H4 (cell line): ENCODE results near the gene PMS2. TPM values are rescaled to one million over a fixed set of nuclear protein-coding genes. Genes with fewer than 3 reads are reported as not detected.
A peak's percentile ranks its signal among the peaks of the same experiment; 100 is the strongest.
"Not testable (repeated sequence)": the region's sequence is repeated elsewhere in the genome, so short reads cannot be mapped to it uniquely, and the experiment has no call there.

Source experiments
- DNase-seq: peaks from one replicate; pipeline ENCODE4 v3.0.0-alpha.2; 2015; ENCODE audit warnings: low spot score
- total RNA-seq: library from RNA; depleted of rRNA; stranded (reverse); fragments of >200 nt; shearing (Covaris generic); gene quantifications from 2 replicates; pipeline ENCODE4 v1.2.3, GENCODE V29; 2014

Gene PMS2
- total RNA-seq, 1 experiment from 2014 or later, result 36.3 TPM

DNA sequence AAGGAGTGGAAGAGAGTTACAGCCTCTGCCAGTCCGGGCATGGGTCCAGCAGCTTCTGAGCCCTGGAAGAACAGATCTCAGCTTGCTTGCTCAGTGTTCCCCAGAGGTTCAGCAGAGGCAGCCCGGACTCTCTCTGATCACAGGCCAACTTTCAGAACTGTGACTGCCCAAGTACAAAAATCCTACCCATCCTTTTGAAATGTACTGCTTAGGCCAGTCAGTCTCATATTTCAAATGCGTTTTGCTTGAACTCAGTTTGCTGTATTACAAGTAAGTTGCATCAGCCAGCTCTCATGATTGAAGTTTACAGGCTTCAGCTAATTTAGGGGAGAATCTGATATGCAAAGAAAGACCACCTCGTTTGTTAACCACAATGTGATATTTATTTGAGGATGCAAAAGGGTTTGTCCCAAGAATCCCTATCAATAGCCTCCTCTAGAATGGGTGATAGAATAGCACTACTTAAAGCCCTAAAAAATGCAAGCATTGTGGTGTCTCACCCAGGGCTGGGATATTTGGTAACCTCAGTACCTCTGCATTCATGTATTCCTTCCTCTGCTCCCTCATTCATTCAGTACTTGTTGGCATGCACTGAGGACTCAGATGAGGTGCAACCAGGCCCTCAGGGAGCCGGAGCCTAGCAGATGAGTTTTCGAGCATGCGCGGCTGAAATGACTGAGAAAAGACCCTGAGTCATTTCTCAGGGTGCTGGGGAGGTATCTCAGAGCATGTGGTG lies 7.2 kb upstream of the PMS2 start:
- peak; percentile 89 for DNase-seq

DNA sequence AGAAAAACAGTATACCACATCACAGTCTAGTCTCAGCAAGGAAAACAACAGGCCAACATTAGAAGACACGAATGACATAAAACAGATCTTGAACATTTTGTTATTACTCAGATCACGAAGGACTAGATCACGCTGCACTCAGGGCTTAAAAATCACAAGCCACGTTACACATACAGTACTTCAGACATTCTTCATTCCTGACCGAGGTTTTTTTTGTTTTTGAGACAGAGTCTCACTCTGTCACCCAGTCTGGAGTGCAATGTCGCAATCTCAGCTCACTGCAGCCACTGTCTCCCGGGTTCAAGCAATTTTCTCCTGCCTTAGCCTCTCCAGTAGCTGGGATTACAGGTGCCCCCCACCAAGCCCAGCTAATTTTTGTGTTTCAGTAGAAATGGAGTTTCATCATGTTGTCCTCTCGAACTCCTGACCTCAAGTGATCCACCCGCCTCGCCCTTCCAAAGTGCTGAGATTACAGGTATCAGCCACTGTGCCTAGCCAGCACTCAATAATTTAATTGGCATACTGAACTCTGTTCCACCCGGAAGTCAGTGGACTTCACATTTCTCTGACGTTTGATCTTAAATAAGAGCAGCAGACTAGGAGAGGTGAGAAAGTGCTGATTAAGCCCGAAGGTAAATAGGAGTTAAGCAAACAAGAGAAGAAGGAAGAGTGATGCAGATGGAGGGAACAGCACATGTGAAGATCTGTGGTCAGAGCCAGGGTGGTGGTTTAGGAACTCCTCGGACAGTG lies 3.7 kb upstream of the PMS2 start:
- no peak for DNase-seq

DNA sequence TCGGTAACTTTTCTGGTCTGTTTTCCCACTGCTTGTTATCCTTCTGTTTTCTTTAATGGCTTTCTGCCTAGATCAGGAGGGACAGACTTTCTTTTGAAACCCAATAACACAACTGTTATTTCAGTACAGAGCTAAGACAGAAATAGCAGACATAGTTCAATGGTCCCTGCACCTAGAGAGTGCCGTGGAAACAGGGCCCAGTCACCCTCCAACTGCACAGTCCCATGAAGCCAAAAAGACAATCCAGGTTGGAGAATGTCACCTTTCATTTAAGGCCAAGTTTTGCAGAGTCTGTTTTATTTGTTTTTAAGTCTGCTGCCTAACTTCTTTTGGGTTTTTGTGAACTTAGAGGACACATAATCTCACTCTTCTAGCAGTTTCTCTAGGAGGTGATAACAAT lies 2.7 kb upstream of the PMS2 start:
- DNase-seq, result no peak

DNA sequence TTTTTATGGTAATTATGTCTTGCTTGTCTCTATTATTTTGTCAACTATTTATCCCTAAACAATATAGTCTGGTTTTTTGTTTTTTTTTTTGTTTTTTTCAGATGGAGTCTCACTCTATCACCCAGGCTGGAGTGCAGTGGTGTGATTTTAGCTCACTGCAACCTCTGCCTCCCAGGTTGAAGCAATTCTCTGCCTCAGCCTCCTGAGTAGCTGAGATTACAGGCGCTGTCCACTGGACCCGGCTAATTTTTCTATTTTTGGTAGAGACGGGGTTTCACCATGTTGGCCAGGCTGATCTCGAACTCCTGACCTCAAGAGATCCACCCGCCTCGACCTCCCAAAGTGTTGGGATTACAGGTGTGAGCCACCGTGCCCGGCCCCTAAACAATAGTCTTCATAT lies 1.5 kb upstream of the PMS2 start:
- not testable (repeated sequence) for DNase-seq

DNA sequence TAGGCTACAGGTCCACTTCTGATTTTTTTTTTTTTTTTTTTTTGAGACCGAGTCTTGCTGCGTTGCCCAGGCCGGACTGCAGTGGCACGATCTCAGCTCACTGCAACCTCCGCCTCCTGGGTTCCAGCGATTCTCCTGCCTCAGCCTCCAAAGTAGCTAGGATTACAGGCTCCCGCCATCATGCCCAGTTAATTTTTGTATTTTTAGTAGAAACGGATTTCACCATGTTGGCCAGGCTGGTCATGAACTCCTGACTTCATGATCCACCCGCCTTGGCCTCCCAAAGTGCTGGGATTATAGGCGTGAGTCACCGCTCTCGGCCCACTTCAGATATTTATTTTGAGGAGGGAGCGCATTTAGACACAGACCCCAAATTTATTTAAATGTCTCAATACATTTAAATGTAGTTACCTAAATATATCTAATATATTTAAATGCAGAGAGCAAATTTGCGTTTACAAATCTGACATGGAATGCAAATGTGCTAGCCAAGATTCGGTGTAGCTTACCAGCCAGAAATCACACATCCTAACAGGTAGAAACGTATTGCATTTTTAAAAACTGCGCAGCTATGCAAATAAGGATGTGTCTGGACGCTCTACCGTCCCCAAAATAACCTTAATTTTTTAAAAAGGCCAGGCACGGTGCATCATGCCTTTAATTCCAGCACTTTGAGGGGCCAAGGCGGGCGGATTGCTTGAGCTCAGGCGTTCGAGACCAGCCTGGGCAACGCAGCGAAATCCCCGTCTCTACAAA lies 836 bp downstream of the PMS2 start:
- not testable (repeated sequence) for DNase-seq

DNA sequence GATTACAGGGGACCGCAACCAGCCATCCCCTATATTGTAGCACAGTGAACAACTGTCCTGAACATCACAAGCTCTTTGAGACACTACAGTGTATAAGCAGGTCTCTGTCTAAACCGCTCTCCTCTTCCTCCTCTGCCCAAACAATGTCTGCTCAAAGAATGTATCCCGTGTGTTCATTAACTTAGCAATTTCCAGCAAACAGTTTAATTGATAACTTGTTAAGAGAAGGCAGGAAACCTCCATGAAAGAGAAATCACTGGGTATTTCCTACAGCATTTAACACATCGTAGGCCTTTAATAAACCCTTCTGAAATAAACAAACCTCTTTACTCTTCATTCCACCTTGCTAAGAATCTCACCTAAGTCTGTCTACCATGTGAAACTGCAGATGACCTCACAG lies 1.5 kb downstream of the PMS2 start:
- DNase-seq, result no peak

DNA sequence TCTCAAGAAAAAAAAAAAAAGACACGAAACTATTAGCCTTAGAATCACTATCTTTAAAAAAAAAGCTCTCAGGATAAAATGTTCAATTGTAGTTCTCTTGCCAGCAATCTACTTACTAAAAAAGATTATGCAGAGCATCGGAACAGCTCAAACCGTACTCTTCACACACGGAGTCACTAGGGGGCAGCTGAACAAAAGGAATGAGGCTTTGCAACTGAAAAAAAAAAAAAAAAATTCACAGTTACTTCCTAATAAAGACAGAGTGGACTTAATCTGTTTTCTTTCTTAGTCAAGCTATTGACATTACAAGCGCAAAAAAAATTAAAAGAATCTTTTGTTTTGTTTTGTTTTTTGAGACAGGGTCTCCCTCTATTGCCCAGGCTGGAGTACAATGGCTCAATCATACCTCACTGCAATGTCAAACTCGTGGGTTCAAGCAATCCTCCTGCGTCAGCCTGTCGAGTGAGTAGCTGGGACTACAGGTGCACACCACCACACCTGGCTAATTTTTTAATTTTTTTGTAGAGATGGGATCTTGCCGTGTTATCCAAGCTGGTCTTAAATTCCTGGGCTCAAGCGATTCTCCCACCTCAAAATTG lies 11.5 kb downstream of the PMS2 start:
- DNase-seq, result peak; percentile 80

DNA sequence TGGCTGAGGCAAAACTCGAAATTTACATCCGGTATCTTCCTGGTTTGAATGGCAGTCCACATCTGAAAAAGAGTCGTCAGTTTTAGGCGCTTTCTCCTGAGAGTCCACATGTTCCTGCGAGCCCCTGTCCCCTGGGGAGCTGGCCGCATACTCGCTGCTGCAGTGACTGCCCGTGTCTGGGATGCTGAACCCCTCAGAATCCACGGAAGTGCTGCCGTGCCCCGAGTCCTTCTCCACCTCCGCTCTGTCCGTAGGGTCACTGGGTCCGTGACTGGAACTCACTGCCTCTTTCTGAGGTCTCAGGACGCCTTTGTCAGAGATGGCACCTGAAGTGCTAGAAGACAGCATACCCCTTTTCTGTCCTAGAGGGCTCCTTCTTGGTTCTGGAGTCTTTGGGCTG lies 21.8 kb downstream of the PMS2 start:
- not testable (repeated sequence) for DNase-seq

DNA sequence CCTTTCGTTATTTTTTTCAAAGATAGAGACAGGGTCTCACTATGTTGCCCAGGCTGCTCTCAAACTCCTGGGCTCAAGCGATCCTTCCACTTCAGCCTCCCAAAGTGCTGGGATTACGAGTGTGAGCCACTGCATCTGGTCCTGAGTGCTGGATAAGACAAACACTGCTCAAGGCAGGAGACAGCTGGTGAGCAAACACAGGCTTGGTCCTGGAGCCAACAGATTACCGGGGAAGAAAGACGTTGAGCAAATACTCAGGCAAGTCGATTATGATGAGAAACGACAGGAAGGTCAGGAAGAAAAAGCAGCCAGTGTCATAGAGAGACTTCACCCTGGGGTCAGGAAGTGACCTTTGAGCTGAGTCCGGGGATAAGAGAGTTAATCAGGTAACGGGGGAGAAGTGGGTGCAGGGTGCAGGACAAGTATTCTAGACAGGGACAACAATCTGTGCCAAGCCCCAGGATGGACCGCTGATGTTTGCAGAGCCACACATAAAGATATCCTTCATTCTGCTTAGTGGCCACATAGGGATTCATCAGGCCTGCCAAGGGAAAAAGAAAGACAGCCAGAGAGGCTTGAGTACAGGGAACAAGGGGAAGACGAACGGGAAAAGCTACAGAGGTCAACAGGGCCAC lies 29.1 kb downstream of the PMS2 start:
- DNase-seq, result not testable (repeated sequence)

DNA sequence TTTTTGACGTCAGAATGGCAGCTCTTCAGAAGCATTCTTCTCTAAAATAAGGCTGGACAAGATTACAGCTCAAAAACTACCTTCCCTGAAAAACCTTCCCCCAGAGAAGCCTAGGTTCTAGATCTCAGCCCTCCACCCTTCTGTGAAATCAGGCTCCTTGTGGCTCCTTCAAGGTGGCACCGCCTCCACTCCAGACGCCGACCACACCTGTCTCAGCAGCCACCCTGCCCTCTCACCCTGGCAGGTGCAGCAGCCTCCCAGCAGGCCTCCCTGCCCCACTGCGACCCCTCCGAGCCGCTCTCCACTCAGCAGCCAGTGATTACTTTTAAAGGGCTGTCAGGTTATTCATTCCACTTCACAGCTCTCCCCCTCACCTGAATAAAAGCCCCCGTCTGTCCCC lies 35.3 kb downstream of the PMS2 start:
- not testable (repeated sequence) for DNase-seq

DNA sequence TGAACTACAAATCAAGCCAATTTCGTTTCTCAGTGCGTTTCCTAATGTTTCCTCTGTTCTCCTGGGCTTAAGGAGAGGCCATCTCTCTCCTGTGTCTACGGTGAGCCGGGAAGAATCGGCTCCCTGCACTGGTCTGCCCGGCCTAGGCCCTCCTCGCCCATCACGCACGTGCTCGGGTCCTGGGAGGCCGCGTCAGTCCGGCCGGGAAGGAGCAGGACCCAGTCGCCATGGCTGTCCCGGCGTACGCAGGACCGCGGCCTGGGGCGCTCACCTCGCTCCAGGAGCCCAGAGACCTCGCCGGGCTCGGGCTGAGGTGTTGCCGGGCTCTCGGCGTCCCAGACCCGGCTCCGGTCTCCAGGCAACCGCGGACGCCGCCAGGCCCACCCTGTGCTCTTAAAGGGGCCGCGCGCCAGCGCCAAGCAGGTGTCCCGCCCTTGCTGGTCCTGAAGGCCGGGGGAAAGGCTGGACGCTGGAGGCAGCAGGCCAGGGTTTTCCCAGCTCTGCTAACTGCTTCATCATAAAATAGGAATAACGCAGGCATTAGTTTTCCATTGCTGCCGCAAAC lies 38.4 kb downstream of the PMS2 start, which contains the start of gene RSPH10B:
RSPH10B (minus strand) TSS at position 343 of the 565 bp plus-strand sequence. CDS start 3,573 bp downstream, outside the sequence.
- DNase-seq, result not testable (repeated sequence)

DNA sequence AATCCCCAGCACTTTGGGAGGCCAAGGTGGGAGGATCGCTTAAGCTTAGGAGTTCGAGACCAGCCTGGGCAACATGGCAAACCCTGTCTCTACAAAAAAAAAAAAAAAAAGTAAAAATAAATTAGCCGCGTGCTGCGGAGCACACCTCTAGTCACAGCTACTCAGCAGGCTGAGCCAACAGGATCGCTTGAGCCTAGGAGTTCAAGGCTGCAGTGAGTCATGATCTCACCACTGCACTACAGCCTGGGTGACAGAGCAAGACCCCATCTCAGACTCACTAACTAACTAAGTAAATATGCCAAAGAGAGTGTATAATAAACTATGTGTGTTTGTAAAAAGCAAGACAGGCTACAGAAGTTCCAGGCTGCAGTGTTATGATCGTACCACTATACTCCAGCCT lies 45.0 kb downstream of the PMS2 start:
- not testable (repeated sequence) for DNase-seq

DNA sequence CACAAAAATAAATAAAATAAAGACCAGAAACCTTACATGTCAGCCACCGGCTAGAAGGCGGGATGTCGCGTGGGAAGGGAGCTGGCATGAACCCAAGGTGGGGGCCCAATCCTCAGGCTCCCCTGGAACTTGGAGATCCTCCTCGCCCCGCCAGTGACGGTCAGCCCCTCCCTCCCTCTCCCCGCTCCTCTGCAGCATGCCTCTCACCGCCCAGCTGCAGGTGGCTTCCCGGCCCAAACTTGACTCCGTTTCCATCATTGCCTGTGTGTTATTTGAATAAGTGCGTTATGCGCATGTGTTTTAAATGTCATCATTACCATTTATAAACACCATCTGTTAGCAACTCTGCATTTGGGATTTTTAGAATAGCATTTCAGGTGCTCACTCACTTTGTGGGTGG lies 45.6 kb downstream of the PMS2 start:
- not testable (repeated sequence) for DNase-seq

DNA sequence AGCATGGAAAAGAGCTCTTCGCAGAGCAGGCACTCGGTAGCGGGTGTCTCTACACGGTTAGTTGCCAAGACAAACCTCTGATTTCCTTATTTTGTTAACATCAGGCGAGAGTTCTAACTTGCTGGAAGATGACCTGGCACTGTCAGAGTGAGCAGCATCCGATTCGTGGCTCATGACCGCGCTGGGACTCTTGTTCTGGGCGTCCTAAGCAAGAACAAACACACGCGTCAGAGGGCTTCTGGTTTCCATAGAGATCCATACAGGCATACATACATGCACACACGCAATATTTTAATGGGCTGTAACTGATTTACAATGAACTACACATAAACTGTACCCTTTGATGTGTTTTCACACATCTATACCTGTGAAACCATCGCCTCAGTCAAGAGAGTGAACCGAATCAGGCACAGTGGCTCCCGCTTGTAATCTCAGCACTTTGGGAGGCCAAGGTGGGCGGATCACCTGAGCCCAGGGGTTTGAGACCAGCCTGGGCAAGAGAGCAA lies 73.9 kb downstream of the PMS2 start:
- DNase-seq, result not testable (repeated sequence)

DNA sequence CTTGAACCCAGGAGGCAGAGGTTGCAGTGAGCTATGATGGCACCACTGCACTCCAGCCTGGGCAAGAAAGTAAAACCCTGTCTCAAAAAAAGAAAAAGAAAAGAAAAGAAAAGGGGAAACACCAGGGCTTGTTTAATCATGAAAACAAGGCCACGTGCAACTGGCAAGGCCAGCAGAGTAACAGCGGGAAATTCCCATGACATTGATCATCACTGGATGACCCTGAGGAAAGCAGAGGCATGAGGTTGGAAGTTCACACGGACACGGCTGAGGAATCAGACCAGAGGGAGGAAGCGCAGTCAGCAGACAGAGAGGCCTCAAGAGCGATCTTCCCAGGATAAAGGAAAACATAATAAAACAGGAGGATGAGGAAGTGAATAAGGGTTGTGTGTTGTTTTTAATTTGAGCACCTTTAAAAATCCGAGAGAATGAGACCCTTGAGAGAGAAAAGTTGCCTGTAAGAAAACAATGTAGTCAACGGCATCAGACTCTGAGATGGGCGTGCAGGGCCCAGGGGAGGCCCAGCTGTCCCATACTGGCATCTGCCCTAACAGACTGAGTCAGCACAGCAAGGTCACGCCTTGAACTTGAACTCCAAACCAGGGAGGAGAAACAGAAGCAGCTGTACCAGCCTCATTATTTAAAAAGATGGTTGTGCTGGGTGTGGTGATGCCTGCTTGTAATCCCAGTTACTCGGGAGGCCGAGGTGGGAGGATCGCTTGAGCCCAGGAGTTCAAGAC lies 76.8 kb downstream of the PMS2 start:
- not testable (repeated sequence) for DNase-seq

DNA sequence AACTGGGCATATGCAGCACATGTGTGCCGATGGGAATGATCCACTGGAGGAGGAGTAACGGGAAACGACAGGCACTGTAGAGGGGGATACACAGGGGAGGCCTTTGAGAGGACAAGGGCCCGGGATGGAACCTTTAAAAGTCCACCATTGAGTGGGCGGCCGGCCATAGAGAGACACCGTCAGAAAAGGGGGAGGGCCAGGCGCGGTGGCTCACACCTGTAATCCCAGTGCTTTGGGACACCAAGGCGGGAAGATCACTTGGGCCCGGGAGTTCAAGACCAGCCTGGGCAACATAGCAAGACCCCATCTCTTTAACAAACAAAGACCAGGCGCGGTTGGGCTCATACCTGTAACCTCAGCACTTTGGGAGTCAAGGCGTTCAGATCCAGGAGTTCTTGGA lies 77.6 kb downstream of the PMS2 start:
- DNase-seq, result peak; percentile 8

DNA sequence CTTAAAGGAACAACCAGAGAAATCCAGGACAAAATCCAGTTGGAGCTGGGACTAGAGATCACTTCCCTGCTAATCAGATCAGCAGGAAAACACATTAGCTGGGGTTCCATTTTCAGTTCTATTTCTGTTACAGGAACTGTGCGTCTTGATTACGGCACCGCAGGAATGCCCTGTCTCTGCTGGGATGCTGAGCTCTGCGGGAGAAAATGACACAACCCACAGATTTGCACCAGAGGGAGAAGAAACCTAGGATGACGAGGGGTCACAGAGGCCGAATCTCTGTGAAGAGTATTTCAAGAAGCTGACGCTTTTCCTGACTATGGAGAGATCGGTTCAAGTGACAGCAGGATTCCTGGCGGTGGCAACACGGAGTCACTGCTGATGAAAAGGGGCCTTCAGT lies 78.6 kb downstream of the PMS2 start:
- DNase-seq, result not testable (repeated sequence)

DNA sequence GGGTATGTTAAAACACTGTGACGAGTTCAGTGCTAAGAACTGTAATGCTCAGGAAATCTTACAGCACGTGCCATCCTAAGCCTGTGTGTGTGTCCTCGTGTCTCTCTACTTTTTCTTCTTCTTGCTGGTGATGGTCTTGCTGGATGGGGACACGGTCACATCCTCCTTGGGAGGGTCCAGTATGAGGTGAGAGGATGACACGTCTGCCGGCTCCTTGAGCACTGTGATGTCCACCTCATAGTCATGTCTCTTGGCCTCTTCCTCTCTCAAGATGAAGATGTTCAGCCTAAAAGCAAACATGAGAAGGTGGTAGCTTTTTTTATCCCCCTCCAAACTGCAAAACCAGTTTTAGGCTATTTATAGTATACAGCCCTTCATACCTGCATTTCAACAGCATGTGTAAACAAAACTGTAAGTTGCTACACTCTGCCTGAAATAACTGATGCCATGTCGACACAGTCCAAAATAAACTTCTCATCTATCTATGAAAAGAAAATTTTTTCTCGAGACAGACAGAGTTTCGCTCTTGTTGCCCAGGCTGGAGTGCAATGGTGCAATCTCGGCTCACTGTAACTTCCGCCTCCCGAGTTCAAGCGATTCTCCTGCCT lies 82.5 kb downstream of the PMS2 start:
- not testable (repeated sequence) for DNase-seq

DNA sequence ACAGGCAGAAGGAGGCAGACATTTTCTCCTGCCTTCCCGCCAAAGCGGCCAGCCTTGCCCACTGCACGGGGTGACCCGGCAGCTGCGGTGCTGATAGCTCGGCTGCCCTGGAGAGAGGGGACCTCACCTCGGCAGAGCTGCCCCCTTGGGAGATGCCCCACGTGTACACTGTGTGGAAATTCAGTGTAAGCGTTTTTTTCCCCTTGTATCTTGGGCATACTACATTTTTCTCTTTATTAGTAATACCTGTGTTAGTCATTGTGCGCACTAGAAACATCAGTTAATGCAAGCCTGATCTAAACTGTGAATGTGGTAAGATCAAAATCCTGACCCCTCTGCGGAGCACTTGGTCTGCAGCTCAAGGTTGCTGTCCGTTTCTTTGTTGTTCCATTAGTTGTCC lies 84.2 kb downstream of the PMS2 start:
- DNase-seq, result not testable (repeated sequence)

DNA sequence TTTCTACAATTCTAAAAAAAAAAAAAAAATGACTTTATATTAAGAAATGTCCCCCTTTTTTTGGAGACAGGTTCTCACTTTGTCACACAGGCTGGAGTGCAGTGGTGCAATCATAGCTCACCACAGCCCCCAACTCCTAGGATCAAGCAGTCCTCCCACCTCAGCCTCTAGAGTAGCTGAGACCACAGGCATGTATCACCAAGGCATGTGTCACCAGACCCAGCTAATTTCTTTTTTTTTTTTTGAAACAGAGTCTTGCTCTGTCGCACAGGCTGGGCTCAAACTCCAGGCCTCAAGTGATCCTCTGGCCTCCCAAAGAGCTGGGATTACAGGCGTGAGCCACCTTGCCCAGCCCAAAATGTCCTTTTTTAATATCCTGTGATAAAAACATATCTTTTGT lies 84.7 kb downstream of the PMS2 start:
- not testable (repeated sequence) for DNase-seq
